ENCODE data around the gene PIP4K2C.
"Not testable (repeated sequence)": the region's sequence is repeated elsewhere in the genome, so short reads cannot be mapped to it uniquely, and the experiment has no call there.

Gene PIP4K2C

GRCh38 chr12:57560516-57560915 lies 30.5 kb upstream of the PIP4K2C start:
- DNase-seq (ENCODE audit: low spot score), result no peak

GRCh38 chr12:57561117-57561516 lies 29.9 kb upstream of the PIP4K2C start:
- DNase-seq (ENCODE audit: low spot score), result not testable (repeated sequence)

DNA sequence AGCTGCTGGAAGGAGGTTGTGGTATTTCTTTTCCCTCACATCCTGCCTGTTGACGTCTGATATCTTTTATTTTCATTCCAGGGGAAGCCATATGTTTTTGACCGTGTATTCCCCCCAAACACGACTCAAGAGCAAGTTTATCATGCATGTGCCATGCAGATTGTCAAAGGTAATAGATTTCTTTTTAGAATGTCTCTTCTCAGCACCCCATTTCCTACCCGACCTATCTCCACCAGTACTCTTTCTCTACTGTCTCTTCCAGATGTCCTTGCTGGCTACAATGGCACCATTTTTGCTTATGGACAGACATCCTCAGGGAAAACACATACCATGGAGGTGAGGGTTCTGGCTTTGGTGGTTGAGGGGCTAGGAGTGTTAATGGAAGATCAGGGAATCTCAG lies 27.6 kb upstream of the PIP4K2C start:
- DNase-seq (ENCODE audit: low spot score), result no peak

DNA sequence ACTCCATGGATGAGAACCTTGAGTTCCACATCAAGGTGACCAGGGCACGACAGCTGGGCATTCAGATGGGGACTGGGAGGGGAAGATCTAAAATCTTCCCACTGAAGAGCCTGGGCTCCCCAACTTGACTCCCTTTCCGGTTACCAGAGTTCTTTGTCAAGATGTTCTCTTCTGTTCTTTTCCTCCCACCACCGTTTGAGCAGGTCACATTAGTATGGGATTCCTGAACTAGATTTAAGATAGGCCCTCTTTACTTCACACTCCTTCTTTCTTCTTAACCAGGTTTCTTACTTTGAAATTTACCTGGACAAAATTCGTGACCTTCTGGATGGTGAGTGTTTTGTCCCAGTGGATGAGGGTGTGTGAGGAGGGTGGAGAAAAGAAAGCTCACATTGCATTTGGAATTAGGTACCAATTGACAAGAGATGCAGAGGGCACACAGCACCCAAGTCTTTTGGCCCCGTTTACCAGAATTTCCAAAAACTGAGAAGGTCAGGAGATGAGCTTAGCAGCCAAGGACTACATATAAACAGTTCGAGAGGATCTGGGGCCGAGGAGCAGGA lies 26.7 kb upstream of the PIP4K2C start:
- no peak for DNase-seq (ENCODE audit: low spot score)

- no peak for DNase-seq (ENCODE audit: low spot score)
Measured at GRCh38 chr12:57568838-57569237, 22.2 kb upstream of the PIP4K2C start.

DNA sequence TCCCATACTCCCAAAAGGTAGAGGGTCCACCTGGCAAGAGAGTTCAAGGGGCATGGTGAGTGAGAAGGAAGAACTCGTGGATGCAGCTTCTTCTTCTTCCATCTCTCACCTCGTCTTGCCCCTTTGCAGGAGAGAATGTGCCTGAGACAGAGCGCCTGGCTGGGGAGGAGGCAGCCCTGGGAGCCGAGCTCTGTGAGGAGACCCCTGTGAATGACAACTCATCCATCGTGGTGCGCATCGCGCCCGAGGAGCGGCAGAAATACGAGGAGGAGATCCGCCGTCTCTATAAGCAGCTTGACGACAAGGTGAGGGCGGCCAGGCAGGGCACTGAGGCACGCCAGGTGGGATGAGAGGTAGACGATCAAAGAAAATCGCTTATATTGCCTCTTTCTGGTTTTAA lies 21.1 kb upstream of the PIP4K2C start:
- DNase-seq (ENCODE audit: low spot score), result no peak

DNA sequence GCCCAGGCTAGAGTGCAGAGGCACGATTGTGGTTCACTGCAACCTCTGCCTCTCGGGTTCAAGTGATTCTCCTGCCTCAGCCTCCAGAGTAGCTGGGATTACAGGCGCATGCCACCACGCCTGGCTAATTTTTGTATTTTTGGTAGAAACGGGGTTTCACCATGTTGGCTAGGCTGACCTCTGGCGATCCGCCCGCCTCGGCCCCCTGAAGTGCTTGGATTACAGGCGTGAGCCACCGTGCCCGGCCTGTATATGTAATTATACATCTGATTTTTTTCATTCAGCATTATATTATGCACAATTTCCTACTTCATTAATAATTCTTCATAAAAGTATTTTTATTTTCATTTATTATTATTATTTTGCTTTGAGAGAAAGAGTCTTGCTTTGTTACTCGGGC lies 20.6 kb upstream of the PIP4K2C start:
- not testable (repeated sequence) for DNase-seq (ENCODE audit: low spot score)

DNA sequence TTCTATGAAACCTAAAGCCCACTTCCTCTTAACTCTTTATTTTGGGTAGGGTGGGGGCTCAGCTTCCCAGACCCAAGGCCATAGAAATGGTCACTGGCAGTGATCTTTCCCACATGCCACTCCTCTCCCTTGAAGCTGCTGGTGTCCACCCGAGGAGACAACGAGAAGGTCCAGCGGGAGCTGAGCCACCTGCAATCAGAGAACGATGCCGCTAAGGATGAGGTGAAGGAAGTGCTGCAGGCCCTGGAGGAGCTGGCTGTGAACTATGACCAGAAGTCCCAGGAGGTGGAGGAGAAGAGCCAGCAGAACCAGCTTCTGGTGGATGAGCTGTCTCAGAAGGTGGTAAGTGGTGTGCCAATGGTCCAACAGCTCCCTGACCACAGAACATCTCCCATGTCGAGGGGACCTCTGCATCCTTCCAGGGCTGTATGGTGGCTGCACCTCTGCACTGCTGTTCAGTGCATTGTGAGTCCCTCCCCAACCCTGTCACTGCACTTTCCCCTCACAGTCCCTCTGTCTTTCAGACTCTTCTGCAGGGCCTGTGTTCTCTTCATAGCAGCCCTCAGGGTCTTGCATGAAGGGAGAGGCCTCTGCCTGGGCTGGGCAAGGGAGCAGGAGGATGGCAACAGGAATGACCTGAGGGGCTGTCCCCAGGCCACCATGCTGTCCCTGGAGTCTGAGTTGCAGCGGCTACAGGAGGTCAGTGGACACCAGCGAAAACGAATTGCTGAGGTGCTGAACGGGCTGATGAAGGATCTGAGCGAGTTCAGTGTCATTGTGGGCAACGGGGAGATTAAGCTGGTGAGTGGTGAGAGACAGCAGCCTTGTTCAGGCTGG lies 18.8 kb upstream of the PIP4K2C start:
- no peak for DNase-seq (ENCODE audit: low spot score)

DNA sequence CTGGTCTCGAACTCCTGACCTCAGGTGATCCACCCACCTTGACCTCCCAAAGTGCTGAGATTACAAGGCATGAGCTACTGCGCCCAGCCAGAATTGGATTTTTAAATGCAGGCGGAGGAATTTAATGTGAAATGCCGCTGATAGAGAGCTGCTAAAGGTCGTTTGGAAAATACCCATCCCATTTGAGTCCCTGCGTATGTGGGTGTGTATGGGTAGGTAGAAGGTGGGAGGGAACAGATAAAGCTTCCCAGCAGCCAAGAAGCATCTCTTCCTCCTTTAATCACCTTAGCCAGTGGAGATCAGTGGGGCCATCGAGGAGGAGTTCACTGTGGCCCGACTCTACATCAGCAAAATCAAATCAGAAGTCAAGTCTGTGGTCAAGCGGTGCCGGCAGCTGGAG lies 16.2 kb upstream of the PIP4K2C start:
- no peak for DNase-seq (ENCODE audit: low spot score)

- no peak for DNase-seq (ENCODE audit: low spot score)
Measured at GRCh38 chr12:57575771-57576612, 15.0 kb upstream of the PIP4K2C start.

DNA sequence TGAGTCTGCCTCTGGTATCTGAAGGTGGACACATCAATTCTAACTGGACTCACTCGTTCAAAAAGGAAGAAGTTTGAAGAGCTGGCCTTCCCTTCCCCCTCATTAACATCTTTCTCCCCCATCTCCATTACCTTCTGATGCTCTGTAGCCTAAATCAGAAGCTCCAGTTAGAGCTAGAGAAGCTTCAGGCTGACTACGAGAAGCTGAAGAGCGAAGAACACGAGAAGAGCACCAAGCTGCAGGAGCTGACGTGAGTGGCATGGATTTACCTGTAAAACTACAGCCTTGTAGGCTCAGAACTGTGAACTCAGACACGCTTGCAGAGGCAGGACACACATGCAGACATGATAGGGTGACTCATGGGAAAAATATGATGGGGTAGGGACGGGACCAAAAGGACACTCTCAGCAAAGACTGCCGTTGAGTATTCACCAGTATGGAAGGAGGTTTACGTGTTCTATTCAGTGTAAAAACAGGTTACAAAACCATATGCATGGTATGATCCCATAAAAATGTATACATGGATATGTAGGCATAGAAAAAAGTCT lies 14.3 kb upstream of the PIP4K2C start:
- no peak for DNase-seq (ENCODE audit: low spot score)

DNA sequence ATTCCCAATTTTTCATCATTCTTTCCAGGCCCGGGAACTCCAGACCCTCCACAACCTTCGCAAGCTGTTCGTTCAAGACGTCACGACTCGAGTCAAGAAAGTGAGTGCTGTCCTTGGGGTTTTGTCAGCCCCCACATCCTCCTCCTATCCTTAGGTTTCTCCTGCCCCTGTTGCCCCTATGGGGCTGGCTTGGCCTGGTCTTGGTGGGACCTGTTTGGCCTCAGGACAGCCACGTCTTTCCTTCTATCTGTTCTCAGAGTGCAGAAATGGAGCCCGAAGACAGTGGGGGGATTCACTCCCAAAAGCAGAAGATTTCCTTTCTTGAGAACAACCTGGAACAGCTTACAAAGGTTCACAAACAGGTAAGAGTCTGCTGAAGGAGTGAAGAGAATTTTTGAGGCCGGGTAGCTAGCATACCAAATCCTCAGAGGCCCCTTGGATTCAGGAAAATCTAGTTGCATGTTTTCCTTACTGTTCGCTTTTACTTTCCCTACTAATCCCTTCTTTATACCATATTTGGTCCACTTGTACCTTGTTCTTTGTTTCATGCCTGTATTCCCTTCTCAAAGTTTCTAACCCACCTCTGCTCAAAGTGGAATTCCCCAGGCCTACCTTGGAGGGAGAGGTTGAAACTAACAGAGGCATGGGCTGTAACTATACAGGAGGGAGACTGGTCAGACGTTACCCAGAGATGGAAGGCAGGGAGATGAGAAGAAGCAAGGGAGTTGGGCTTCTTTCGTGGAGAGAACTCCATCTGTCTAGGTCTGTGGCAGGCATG lies 12.8 kb upstream of the PIP4K2C start:
- no peak for DNase-seq (ENCODE audit: low spot score)

GRCh38 chr12:57579011-57579410 lies 12.0 kb upstream of the PIP4K2C start:
- DNase-seq (ENCODE audit: low spot score), result no peak

DNA sequence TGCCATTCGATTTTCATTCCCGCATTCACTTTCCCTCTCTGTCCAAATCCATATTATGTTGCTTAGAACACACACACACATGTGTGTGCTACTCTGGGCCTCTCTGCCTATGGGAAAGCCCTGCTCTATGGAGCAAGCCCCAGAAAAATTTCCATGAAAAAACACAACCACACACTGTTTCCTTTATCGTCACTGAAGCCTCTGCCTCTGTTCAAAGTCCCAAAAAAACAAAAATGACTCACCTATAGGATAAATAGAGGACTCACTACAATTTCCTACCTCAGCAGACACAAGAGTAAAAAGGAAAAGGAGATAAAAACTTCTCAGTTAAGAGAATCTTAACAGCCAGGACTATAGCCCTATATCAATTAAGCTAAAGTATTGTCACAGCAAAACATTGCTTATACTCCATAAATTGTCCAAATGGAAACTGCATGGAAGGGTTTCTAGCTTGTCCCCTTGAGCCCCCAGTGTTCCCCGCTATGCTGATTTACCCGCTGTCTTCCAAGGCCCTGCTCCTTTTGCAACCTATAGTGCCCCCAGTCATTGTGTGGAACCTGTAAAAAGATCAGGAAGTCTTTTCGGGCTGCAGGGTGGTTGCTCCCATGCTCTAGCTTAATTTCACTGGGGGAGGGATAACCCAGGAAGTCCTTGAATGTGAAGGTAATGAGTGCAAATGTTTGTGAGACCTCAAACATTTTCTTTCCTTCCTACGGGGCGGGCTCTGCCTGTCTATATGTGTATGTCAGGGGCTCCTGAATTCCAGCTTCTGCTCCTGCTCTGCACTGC lies 11.1 kb upstream of the PIP4K2C start:
- DNase-seq (ENCODE audit: low spot score), result no peak

- no peak for DNase-seq (ENCODE audit: low spot score)
Measured at GRCh38 chr12:57580466-57580795, 10.6 kb upstream of the PIP4K2C start.

DNA sequence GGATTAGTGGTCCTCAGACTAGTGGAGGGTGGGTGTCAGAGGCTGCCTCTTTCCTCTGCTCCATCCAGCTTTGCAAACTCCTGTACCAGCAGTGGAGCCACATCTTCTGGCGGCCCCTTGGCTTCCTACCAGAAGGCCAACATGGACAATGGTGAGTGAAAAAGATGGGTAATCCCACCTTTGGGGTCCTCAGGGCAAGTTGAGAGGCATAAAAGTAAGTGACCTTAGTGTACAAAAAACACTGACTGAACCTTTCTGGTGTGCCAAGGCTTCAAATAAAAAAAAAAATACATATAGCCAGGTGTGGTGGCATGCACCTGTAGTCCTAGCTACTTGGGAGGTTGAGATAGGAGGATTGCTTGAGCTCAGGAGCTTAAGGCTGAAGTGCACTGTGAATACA lies 9.2 kb upstream of the PIP4K2C start:
- DNase-seq (ENCODE audit: low spot score), result no peak

DNA sequence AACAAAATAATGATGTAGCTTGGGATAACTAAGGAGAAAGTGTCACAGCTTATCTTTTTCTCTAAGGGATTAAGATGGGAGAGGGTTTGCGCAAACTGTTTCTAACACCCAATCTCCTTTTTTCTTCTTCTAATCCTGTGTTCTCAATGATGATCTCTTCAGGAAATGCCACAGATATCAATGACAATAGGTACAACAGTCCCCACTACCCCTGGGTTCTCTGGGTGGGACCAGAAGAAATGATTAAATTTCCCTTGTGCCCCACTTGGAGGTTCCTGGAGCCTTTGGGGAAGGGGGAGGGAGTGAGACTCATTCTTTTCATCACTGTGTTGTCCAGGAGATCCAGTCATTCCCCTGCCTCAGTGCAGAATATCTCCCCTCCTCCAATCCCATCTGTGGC lies 8.6 kb upstream of the PIP4K2C start:
- DNase-seq (ENCODE audit: low spot score), result no peak

DNA sequence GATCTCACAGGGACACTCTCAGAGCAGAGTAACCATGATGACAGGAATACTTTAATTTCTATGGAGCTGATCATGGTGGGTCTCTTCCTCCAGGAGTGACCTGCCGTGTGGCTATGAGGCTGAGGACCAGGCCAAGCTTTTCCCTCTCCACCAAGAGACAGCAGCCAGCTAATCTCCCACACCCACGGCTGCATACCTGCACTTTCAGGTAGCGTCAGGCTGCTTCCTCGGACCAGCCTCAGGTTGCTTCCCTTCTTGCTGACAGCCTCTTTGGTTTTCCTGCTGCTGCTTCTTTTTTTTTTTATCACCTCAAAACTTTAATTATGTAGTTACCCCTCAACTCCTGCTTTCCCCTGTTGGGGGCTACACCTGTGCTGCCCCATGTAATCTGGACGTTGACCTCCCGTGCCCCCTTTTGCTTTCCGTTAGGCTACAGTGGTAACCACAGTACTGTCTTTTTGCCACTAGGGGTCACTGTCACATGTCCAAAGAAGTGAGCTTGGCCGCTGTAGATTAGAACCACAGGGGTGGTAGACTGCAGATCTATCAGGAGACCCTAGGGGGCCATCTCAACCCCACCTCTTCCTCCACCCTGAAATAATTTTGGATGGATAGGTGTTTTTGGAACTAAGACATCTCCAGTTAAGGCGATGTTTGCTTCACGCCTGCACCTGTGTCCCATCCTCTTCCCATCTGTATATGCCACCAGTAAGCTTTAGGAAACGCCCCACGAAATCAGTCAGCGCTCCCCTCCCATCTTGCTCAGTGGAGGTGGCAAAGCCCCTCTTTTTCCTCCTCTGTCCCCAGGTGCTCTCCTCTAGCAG lies 7.8 kb upstream of the PIP4K2C start:
- peak; percentile 85 for DNase-seq (ENCODE audit: low spot score)

- DNase-seq (ENCODE audit: low spot score), result no peak
Measured at GRCh38 chr12:57584050-57584449, 6.9 kb upstream of the PIP4K2C start.

DNA sequence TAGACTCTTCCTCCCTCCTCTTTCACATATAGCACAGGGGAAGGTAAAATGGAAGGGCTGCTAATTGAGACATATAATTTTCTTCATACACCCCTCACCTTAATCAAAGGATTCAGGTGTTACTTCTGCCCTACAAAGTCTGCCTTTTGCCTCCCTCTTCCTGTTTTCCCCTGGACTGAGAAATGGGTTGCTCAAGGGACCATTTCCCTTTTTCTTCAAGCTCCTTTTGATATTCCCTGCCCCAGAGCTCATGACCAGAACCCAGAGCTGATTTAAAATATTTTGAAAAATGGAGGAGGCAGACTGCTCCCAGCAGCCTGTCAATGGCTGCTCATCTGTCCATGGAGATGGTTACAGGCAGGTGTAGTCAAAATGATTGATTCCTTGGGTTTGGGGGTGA lies 6.3 kb upstream of the PIP4K2C start:
- DNase-seq (ENCODE audit: low spot score), result no peak

Measured in CD4-positive, alpha-beta T cell treated with Interleukin-2 at 100 ng/mL for 4 hours (primary cell).